Skeletal muscle tissue (tissue), 4 donors: Measurements from ENCODE around the gene GSTO2. TPM values are rescaled to one million over a fixed set of nuclear protein-coding genes. Genes with fewer than 3 reads are reported as not detected.

Source experiments
- H3K27ac ChIP-seq: one replicate; pipeline ENCODE4 v1.7.0; 2013; ENCODE audit warnings: mild to moderate bottlenecking, low read depth, low read length, inconsistent platforms
- H3K27me3 ChIP-seq, 3 donors: one replicate each; pipeline ENCODE4 v1.7.0; 2013; ENCODE audit warnings: low read length in 3 of 3; ENCODE audit not compliant: control insufficient read depth in 3 of 3, insufficient read depth in 3 of 3
- H3K36me3 ChIP-seq, 3 donors: one replicate each; pipeline ENCODE4 v1.7.0; 2013; ENCODE audit warnings: low read length in 3 of 3; ENCODE audit not compliant: control insufficient read depth in 3 of 3, insufficient read depth in 3 of 3
- H3K4me1 ChIP-seq, 3 donors: one replicate each; pipeline ENCODE4 v1.7.0; 2013; ENCODE audit warnings: low read length in 3 of 3, mild to moderate bottlenecking in 3 of 3; ENCODE audit not compliant: control insufficient read depth in 3 of 3, insufficient read depth in 3 of 3
- H3K4me3 ChIP-seq, 3 donors: one replicate each; pipeline ENCODE4 v1.7.0; 2013; ENCODE audit warnings: low read length in 3 of 3
- H3K9ac ChIP-seq, 3 donors: one replicate each; pipeline ENCODE4 v1.7.0; 2013; ENCODE audit warnings: low read length in 3 of 3, mild to moderate bottlenecking in 3 of 3, moderate library complexity in 2 of 3, low read depth in 1 of 3
- H3K9me3 ChIP-seq, 3 donors: one replicate each; pipeline ENCODE4 v1.7.0; 2013; ENCODE audit warnings: low read length in 3 of 3; ENCODE audit not compliant: control insufficient read depth in 3 of 3
- total RNA-seq: library from RNA; depleted of rRNA; stranded (reverse); fragments of >200 nt; gene quantifications from one replicate; pipeline ENCODE4 v1.2.3, GENCODE V29; 2014
- donor health status: Osteomylitis.

The GSTO2 gene
- total RNA-seq, 1 donor from 2014 or later, result not detected

DNA sequence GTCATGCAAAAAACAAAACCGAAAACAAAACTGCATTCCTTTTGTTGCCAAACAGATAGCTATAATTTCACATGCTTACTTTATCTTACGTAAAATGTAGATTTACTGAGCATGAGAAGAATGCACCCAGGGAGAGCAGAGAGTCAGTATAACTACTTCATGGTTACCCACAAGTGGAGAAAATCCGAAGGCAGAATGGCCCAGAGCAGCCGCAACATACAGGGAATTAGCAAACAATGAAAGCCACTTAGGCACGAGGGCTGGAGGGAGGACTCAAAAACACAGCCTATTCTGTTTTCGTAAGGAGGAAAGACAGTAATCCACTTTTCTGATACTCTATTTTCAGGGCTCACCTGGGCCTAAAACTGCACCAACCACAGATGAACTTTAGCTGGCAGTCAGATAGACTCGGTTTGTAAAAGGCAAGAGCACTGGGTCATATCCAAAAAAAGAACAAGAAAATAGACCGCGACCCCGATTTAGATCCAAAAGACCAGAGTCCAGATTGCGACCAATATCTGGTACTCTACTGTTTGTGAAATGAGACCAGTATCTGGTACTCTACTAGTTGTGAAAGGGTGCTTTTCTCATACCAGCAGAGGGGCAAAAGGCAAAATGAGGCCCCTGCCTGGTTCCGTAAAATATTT lies 68.0 kb downstream of the GSTO2 start:
- peak overlapping the region; percentile 85 to 91 (median 89) for H3K4me3 ChIP-seq
- peaks cover 44 to 63% (median 56%) of the 10 kb centered on the region in 3 donors for H3K4me1 ChIP-seq
- peak overlapping the region; percentile 96 for H3K27ac ChIP-seq
- no peaks in the 10 kb centered on the region for H3K9me3 ChIP-seq
- H3K9ac ChIP-seq, result peak overlapping the region; percentile 76 to 96 (median 89)
- H3K27me3 ChIP-seq, result no peaks in the 10 kb centered on the region
- H3K36me3 ChIP-seq, result peaks cover 0 to 2% (median 0%) of the 10 kb centered on the region in 3 donors

DNA sequence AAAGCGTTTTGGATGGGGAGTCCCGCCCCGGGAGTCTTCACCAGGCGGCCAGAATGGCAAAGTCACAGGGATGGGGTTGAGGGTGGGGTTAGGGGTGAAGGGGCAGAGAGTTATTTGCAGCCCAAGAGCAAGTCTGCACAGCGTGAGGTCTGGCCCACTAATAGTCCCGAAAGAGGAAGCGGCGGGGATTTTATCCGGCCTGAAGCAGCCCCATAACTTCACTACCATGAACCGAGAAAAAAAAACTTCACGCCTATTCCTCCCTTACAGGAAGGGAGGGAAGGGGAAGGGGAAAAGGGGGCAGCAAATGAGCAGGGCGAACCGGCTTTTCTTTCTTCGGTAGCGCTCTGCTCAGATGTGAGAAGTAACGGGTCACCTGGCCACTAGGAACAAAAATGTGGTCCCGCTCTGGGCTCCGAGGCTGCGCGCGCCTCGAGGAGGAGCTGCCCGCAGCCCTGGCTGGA lies 68.6 kb downstream of the GSTO2 start:
- no peaks in the 10 kb centered on the region for H3K9me3 ChIP-seq
- no peaks in the 10 kb centered on the region for H3K27me3 ChIP-seq
- H3K4me3 ChIP-seq, result peak overlapping the region; percentile 85 to 91 (median 89)
- H3K27ac ChIP-seq, result peak overlapping the region; percentile 96
- H3K4me1 ChIP-seq, result peaks cover 42 to 59% (median 51%) of the 10 kb centered on the region in 3 donors
- H3K9ac ChIP-seq, result peak overlapping the region; percentile 89 to 96 (median 96)
- H3K36me3 ChIP-seq, result peaks cover 0 to 2% (median 0%) of the 10 kb centered on the region in 3 donors

DNA sequence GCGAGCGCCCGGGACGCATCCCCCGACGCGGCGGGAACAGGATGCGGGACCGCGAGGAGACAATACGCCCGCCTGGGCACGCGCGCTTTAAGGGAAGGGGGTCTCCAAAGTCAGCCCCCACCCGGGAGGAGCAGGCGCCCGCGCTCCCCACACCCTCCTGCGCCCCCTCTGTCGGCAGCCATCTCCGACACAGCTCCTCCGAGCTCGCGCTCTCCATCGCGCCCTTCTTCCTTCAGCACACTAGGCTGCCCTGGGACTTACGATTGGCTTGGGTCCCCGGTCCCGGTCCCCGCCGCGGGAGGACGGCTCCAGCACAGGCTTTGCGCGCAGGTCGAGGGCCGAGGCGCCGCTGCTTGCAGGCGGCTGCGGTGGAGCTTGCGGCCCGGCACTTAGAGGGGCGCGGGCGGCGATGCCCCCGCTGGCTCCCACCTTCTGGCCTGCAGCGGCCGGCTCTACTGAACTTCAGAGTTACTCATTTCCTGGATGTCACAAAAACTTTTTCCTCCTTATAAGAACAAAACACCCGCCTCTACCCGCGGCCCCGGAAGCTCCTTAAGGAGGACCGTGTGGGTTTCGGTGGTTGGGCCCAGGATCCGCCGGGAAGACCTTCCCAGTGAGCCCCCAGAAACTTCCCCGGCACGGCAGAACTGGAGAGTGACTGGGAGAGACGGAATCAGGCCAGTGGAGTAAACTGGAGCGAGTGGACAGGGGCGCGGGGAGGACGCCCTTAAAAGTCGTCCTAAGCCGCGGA lies 69.2 kb downstream of the GSTO2 start, which contains the start of gene ITPRIP:
Gene ITPRIP, minus strand, starts transcription at position 481 of the 751 bp plus-strand sequence. CDS start 22,414 bp downstream, outside the sequence.
- H3K36me3 ChIP-seq, result peaks cover 0 to 2% (median 0%) of the 10 kb centered on the region in 3 donors
- H3K4me3 ChIP-seq, result peak within 1 kb of the TSS; percentile 85 to 91 (median 89)
- peaks cover 42 to 53% (median 45%) of the 10 kb centered on the region in 3 donors for H3K4me1 ChIP-seq
- peak within 1 kb of the TSS; percentile 89 to 96 (median 96) for H3K9ac ChIP-seq
- H3K9me3 ChIP-seq, result no peaks in the 10 kb centered on the region
- no peaks in the 10 kb centered on the region for H3K27me3 ChIP-seq
- H3K27ac ChIP-seq, result peak within 1 kb of the TSS; percentile 96

DNA sequence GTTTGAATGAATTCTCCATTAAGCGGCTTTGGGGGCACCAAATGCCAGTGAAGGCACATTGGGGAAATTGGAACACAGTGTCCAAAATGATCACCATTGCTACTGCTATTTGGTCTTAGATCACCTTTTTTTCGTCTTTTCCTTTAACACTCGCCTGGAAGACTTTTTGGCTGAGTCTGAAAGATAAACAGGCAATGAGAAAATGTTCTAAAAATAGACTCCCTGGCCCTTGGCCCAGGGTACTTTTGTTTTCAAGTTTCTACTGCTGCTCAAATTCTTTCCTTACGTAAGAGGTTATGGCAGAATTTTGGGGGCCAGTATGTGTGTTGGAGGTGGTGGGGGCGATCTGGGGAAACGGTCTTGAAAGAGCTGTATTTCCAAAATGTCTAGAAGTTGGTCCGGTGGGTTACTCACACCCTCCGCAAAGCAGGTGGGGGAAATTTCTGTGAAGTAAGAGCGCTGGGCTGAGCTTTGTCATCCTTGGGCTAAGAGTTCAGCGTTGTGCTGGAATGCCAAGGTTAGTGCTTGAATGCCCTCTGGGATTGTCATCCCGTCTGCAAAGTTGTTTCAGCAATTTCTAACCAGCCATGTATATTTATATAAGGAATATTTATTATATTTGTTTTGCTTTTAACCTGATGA lies 70.6 kb downstream of the GSTO2 start:
- peaks cover 0 to under 1% (median 0%) of the 10 kb centered on the region in 3 donors for H3K36me3 ChIP-seq
- H3K4me3 ChIP-seq, result peak overlapping the region; percentile 85 to 91 (median 89)
- H3K4me1 ChIP-seq, result peaks cover 31 to 39% (median 31%) of the 10 kb centered on the region in 3 donors
- no peaks in the 10 kb centered on the region for H3K9me3 ChIP-seq
- peak overlapping the region; percentile 89 to 96 (median 96) for H3K9ac ChIP-seq
- no peaks in the 10 kb centered on the region for H3K27me3 ChIP-seq
- H3K27ac ChIP-seq, result peak overlapping the region; percentile 96

DNA sequence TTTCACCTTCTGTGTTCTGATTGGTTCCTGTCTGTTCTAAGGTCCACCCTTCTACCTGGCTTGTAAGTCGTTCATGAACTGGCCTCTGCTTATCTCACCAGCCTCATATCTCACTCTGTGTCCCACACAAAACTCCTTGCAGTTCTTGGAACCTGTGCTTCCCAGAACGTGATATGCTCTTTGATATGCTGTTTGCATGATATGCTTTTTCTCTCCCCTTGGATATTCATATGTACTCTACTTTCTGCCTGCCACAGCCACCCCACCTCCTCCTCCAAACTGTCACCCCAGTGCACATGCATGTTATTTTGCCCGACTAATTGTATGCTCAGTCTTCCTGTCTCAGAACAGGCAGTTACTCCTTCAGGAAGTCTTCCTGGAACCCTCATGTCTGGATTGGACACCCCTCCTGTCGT lies 71.1 kb downstream of the GSTO2 start:
- peak overlapping the region; percentile 89 to 96 (median 96) for H3K9ac ChIP-seq
- peaks cover 29 to 33% (median 31%) of the 10 kb centered on the region in 3 donors for H3K4me1 ChIP-seq
- H3K9me3 ChIP-seq, result no peaks in the 10 kb centered on the region
- peak overlapping the region; percentile 85 to 91 (median 89) for H3K4me3 ChIP-seq
- H3K27me3 ChIP-seq, result no peaks in the 10 kb centered on the region
- peak overlapping the region; percentile 96 for H3K27ac ChIP-seq
- no peaks in the 10 kb centered on the region for H3K36me3 ChIP-seq

DNA sequence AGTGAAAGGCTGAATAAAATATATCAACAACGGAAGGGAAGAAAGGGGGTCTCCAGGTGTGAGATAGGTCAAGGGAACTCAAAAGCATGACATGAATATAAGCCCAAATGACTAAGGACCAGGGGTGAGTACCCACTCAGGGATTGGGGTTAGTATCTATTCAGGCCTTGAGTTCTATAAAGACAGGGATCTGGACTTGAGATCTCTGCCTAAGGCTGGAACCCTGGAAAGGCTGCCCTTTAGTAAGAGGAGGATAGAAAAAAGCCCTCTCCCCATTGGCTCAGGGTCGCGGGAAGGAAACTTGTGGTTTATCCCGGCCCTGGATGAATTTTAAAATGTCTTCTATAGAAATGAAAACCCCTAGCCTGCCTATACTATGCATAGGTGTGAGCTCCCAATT lies 71.7 kb downstream of the GSTO2 start:
- no peaks in the 10 kb centered on the region for H3K27me3 ChIP-seq
- no peaks in the 10 kb centered on the region for H3K36me3 ChIP-seq
- H3K4me1 ChIP-seq, result peaks cover 24 to 28% (median 28%) of the 10 kb centered on the region in 3 donors
- H3K9me3 ChIP-seq, result no peaks in the 10 kb centered on the region
- H3K27ac ChIP-seq, result peak overlapping the region; percentile 96
- H3K4me3 ChIP-seq, result peak overlapping the region in 1 of 3 donors; percentile 89
- peak overlapping the region; percentile 89 to 96 (median 96) for H3K9ac ChIP-seq

DNA sequence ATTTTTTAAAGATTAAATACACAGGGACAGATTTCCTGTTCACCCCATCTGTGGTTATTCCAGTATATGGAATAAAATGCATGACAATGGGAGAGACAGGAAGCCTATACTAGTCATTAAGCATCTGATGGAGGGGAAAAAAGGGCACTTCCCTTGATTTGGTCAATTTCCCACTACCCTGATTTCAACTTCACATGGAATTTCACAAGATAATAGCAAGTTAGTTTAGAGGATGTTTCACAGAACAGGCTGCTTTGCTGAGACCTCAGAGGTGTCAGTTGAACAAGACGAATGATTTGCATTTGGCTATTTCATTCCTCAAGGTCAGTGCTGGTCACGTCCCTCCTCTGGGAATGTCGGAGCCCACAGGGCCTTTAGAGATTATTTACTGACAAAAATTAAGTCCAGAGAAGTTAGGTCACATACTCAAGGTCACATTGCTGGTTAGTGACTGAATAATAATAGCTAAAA lies 74.0 kb downstream of the GSTO2 start:
- H3K36me3 ChIP-seq, result no peaks in the 10 kb centered on the region
- H3K9me3 ChIP-seq, result no peaks in the 10 kb centered on the region
- no peak overlapping the region for H3K9ac ChIP-seq
- H3K4me1 ChIP-seq, result peaks cover 8 to 14% (median 13%) of the 10 kb centered on the region in 3 donors
- H3K4me3 ChIP-seq, result no peak overlapping the region
- no peaks in the 10 kb centered on the region for H3K27me3 ChIP-seq
- peak overlapping the region; percentile 36 for H3K27ac ChIP-seq

DNA sequence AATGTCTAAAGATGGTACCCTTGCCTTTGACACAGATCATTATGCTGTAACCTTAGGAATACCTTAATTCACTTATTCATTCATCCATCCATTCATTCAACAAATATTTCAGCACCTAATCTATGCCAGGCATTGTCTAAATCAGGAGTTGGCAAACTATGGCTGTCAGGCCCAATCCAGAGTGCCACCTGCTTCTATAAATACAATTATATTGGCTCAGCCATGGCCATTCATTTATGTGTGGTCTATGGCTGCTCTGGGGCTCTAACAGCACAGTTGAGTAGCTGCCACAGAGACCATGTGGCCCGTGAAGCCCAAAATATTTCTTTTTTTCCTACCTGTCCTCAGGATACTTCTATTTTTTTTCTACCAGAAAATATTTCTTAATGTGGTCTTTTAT lies 75.2 kb downstream of the GSTO2 start:
- H3K36me3 ChIP-seq, result no peaks in the 10 kb centered on the region
- no peak overlapping the region for H3K27ac ChIP-seq
- no peaks in the 10 kb centered on the region for H3K27me3 ChIP-seq
- no peak overlapping the region for H3K9ac ChIP-seq
- H3K4me1 ChIP-seq, result peaks cover 8 to 12% (median 12%) of the 10 kb centered on the region in 3 donors
- no peak overlapping the region for H3K4me3 ChIP-seq
- H3K9me3 ChIP-seq, result no peaks in the 10 kb centered on the region

DNA sequence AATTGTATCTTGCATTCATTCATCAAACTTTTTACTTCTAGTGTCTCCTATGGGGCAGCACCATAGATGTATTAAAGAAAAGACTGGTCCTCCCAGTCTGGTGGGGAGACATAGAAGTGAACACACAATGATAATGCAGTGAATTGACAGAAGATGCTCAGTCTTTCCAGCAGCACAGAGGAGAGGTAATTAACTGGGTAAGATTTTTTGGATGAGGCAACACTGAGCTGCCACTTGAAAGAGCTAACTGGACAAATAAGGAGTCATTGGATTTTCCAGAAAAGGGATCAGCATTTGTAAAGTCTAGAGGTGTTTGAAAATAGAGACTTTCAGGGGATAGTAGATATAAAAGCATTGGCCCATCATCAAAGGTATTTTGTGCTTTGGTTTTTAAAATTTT lies 76.5 kb downstream of the GSTO2 start:
- no peaks in the 10 kb centered on the region for H3K27me3 ChIP-seq
- H3K27ac ChIP-seq, result no peak overlapping the region
- no peaks in the 10 kb centered on the region for H3K36me3 ChIP-seq
- H3K9ac ChIP-seq, result no peak overlapping the region
- H3K4me3 ChIP-seq, result no peak overlapping the region
- peaks cover 7 to 11% (median 9%) of the 10 kb centered on the region in 3 donors for H3K4me1 ChIP-seq
- H3K9me3 ChIP-seq, result no peaks in the 10 kb centered on the region
